Measurements from ENCODE around the gene CEBPZ. TPM values are rescaled to one million over a fixed set of nuclear protein-coding genes. Genes with fewer than 3 reads are reported as not detected.
A peak's percentile ranks its signal among the peaks of the same experiment; 100 is the strongest.

Gene CEBPZ
- total and polyA plus RNA-seq, 2 of the 13 experiments (the other 11 are each of a cell fraction or from before 2014, with no cell fraction given) = 14.4 to 117 TPM

DNA sequence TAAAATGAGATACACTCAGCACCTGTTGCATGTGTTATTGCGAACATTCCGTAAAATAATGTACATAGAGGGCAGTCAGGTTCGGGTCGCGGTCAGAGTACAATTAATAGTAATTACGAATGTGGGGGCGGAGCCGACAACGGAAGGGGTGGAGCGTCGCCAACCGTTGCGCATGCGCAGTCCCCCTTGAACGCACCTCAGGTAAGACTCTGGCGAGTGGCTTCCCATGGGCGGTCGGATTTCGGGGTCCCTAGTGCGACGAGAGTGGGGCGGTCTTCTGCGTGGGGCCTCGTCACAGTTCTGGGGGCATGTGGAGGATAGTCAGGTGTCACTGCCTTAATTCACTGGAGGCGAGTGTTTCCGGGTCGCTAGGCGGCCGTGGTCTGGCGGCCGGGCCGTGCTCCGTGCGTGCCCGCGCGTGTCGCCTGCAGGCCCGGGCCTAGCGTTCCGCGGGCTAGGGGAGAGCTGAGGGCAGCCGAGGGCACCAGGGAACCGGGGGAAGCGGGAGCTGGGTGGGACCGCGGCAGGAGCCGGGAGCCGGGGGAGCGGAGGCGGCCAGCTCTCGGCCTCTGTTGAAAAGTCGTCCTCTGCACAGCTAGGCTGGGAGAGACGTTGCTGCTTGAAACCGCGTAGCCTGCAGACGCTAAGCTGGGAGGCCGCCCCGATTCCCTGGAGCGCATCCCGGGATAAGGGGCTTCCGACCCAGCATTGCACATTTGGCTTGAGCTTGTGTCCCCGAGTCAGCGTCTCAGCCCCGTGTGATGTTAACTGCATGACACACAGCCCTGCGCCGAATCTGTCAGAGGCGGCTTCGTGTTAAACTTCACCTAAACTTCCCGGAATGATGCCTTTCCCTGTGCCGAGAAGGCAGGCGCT, 34.8 kb downstream of the CEBPZ start, which contains the start of gene CEBPZOS (continued):
- TF ChIP-seq, protein P1, sequence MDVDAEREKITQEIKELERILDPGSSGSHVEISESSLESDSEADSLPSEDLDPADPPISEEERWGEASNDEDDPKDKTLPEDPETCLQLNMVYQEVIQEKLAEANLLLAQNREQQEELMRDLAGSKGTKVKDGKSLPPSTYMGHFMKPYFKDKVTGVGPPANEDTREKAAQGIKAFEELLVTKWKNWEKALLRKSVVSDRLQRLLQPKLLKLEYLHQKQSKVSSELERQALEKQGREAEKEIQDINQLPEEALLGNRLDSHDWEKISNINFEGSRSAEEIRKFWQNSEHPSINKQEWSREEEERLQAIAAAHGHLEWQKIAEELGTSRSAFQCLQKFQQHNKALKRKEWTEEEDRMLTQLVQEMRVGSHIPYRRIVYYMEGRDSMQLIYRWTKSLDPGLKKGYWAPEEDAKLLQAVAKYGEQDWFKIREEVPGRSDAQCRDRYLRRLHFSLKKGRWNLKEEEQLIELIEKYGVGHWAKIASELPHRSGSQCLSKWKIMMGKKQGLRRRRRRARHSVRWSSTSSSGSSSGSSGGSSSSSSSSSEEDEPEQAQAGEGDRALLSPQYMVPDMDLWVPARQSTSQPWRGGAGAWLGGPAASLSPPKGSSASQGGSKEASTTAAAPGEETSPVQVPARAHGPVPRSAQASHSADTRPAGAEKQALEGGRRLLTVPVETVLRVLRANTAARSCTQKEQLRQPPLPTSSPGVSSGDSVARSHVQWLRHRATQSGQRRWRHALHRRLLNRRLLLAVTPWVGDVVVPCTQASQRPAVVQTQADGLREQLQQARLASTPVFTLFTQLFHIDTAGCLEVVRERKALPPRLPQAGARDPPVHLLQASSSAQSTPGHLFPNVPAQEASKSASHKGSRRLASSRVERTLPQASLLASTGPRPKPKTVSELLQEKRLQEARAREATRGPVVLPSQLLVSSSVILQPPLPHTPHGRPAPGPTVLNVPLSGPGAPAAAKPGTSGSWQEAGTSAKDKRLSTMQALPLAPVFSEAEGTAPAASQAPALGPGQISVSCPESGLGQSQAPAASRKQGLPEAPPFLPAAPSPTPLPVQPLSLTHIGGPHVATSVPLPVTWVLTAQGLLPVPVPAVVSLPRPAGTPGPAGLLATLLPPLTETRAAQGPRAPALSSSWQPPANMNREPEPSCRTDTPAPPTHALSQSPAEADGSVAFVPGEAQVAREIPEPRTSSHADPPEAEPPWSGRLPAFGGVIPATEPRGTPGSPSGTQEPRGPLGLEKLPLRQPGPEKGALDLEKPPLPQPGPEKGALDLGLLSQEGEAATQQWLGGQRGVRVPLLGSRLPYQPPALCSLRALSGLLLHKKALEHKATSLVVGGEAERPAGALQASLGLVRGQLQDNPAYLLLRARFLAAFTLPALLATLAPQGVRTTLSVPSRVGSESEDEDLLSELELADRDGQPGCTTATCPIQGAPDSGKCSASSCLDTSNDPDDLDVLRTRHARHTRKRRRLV (CRISPR knock-in tag; IDR thresholded peaks at IDR 0.05) = no peak; the same call in 1 of the 2 replicates
- TF ChIP-seq ARID5B (CRISPR knock-in tag; IDR thresholded peaks at IDR 0.05) (peak; percentile 36), LRRFIP1 (CRISPR knock-in tag; conservative IDR thresholded peaks at IDR 0.05) (no peak; the same call in 1 of the 2 replicates), ZFP37 (CRISPR knock-in tag; IDR thresholded peaks at IDR 0.05; ENCODE audit: borderline replicate concordance) (no peak), ZNF607 (CRISPR knock-in tag; IDR thresholded peaks at IDR 0.05; ENCODE audit: borderline replicate concordance) (peak; percentile 97), SATB2 (CRISPR knock-in tag; IDR thresholded peaks at IDR 0.05) (peak; percentile 90; the same call in 1 of the 2 replicates), ZNF609 (CRISPR knock-in tag; IDR thresholded peaks at IDR 0.05; ENCODE audit: borderline replicate concordance) (no peak), KDM2A (CRISPR knock-in tag; IDR thresholded peaks at IDR 0.05; ENCODE audit: borderline replicate concordance, low read depth) (peak; percentile 87; the same call in 1 of the 2 replicates), CENPX (CRISPR knock-in tag; IDR thresholded peaks at IDR 0.05) (no peak), TMF1 (CRISPR knock-in tag; IDR thresholded peaks at IDR 0.05; ENCODE audit: low read depth) (peak; percentile 97), TCF7 (IDR thresholded peaks at IDR 0.05; ENCODE audit: low read depth) (no peak)
